Nucleus accumbens (tissue), 56 donors: ENCODE data around the gene ARMC2.
"Not testable (repeated sequence)": the region's sequence is repeated elsewhere in the genome, so short reads cannot be mapped to it uniquely, and the experiment has no call there.

ENCODE experiments used
- DNase-seq, 56 donors: peaks; one replicate each; lab custom pipeline; 2025; lab: John Stamatoyannopoulos, UW

The ARMC2 gene

DNA sequence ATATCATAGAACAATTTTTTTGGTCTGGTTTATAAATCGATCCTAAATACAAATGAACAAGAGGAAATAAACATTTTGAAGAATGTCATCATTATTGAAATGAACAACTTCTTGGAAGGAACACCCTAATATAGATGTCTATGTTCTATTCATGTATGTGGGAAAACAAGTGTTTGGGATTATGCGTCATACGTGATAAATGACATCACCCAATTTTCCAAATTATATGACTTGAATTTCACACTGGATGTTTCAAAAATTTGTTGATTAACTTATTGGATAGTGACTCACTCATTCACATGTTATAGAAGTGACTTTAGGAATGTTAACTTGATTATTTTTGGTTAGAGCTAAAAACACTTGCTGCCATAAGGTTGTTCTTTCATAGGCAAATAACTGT, 18.6 kb downstream of the ARMC2 start:
- no peak for DNase-seq

DNA sequence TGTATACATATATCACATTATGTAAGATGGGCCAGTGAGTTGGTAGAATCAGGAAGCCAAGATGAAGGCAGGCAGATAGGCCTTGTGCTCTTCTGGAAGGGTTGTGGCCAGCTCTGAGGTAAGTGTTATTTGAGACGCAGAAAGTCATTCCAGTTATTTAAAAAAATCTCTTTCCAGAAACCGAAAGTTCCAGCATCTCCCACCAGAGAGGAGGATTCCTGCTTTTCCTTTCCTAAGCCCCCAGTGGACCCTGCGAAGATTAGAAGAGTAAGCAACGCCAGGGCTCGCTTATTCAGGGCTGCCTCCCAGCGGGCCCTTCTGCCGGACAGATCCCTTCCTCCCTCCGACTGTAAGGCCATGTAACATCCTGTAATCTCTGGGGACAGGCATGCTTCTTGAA, 20.4 kb downstream of the ARMC2 start:
- DNase-seq, result no peak

DNA sequence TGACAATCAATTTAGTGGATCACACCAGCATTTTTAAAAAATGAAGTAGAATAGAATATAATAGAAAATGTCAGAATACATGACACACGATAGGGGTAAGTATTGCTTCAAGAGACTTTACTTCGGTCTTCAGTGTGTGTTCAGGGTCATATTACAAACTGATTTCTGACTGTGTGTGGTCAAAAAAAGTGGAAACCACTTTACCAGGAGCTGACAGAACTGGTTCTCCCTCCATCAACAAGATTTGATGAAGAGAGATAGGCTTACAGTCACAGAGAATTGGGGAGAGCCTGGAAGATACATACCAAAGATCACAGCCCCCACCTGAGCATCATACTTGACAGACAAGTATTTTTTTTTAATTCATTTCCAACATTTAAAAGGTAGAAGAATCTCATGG, 21.7 kb downstream of the ARMC2 start:
- DNase-seq, result no peak

DNA sequence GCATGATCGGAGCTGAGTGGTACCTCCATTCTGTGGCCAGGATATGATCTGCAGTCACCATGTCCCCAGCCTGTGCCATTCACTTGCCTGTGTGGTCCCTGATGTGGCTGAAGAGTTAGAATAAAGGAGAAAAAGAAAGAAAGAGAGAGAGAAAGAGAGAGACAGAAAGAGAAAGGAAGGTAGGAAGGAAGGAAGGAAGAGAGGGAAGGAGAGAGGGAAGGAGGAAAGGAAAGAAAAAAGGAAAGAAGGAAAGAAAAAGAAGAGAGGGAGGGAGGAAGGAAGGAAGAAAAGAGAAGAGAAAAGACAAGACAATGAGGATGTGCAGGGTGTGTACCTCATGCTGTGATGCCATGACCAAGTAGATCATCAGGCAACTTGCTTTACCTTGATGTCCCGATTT, 22.1 kb downstream of the ARMC2 start:
- DNase-seq, result no peak

DNA sequence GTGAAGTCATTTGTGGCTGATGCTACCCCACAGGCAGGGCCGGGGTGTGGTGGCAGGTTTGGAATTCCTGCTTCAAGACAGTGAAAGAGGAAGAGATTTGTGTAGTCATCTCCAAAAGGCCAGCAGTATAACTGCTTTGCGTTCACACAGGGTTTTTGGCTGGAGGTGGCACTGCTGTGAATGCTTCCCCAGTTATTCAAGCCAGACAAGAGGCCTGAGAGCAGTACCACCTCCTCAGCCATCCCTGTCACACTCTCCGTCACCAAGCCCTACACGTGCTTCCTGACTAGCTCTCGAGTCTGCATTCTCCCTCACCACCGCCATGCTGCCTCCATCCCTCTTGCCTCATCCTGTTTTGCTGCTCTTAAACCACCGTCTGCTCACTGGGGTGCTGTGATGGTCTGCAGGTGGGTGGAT, 23.9 kb downstream of the ARMC2 start:
- DNase-seq, result peak in 6 of 56 donors; percentile 7 to 21 (median 16)

DNA sequence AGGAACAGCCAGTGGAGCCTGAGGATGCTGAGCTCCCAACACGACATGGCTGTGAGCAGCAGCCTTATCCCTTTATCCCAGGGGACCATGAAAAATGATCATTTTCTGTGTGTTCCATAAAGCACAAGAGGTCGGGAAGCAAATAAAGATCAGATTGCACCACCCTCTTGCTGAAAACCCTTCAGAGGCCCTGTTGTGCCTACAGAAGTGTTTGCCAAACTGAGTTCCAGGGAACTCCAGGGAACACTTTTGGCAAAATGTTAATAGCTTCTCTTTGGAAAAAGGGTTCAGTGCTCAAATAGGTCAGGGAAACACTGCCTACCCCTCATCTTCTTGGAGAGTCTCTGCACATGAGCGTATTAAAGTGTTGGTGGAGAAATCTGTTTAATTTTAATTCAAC, 24.4 kb downstream of the ARMC2 start:
- DNase-seq, result peak in 3 of 56 donors; percentile 5 to 16 (median 11)

DNA sequence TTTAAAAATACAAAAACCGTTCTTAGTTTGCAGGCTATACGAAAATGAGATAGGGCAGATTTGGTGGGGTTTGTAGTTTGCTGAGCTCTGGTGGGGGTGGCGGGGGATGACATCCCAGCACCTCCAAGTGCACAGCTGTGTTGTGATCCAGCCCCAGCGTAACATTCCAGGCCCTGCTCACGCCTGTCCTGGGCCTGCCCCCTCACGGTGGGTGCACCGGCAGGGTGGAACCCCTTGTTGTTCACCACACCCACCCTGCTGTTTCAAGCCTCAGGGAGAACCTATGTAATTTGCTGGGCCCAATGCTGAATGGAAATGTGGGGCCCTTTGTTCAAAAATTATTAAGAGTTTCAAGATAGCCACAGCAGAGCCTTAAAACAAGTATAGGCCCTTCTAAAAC, 25.0 kb downstream of the ARMC2 start:
- no peak for DNase-seq

DNA sequence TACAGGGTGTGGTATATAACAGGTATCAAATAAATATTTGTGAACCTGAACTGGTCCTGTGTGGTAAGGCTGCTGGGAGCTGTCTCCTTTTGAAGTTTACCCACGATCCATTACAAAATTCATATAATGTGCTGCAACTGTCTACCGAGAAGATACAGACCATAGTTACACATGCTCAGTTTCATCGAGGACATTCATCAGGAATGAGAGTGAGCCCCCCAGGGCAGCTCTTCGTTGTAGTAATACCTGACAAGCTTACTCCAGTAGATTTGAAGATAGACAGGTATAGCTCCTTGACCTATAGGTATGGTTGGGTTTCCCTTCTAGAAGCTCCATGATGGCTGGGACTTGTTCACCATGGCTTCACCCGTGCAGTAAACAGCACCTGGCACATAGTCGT, 25.7 kb downstream of the ARMC2 start:
- DNase-seq, result no peak

DNA sequence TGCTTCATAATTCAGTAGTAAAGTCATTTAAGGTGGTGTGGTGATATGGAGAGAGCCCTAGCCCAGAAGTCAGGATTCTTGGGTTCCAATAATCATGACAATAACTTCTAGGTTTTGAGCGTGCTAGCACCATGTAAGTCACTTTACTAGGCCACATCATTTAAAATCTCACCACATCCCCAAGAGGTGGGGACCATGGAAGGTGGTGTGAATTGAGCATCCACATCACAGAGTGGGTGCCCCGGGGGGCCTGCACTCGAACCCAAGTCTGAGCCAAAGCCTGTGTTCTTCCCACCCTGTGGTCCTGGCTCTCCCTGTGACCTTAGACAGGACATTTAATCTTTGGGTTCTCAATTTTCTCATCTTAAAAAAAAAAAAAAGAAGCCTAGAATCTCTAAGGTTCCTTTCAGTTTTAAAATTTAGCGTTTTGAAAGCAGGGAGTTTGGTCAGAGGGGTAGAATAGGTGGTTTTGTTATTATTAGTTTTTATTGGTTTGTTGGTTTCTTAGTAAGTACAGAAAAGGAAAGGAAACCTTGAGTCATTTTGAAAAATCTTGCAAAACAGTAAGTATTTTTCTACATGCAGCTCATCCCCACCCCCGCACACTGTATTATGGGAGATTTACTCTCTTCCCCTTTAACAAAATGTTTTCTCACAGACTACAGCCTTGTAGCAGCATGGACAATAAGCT, 26.4 kb downstream of the ARMC2 start:
- DNase-seq, result no peak

DNA sequence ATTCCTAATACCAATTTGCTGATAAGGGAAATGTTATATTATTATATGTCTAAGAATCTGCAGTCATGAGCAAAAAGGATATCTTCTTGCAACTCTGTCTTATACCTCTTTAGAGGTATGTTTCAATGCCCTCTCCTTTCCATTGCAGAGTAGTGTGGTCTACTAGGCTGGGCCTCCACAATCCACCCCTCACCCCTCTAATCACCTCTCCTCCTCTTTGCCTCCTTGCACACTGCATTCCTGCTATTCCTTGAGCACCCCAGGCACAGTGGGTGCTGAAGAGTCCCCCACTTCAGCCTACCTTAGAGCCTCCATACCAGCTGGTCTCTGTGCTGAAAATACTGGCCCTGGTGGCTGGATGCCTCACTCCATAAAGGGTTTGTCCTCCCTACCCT, 26.9 kb downstream of the ARMC2 start:
- DNase-seq, result no peak

DNA sequence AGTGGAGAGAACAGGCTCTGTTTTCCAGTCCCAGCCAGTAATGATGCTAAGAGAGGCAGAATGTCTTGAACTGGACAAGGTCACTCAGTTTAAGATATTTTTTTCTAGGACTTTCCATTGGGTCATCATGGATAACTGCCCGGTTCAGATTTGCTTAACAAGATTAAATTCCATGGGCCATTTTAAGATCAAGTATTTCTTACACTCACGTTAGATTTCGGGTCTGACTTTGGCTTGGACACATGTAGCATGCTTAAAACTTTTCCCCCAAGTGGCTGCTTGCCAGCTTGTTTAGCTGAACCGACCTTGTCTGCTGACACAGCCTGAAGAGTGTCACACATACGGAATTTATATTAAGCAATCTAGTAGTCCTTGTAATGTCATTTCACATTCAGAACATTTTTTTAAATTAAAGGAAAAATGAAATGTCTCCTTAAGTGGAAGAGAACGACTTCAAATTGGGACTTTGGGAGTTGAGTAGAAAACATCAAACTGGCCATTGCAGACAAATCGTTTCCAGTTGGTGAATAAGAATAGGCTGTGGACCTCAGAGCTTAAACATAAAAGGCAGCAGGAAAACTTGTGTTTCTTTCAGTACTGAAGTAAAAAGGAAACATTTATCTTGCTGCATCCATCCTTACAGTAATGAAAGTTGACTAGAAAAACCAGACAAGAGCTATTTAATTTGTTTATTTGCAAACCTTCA, 29.0 kb downstream of the ARMC2 start:
- DNase-seq, result peak in 5 of 56 donors; percentile 1 to 30 (median 5)

DNA sequence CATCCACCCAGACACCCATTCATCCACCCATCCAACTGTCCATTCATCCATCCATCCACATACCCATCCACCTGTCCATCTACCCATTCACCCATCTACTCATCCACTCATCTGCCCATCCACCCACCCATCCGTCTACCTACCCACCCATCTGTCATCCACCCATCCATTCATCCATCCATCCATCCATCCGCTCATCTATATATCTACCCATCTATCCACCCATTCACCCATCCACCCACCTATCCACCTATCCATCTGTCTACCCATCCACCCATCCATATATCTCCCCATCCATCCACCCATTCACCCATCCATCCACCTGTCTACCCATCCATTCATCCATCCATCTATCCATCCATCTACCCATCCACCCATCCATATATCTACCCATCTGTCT, 30.7 kb downstream of the ARMC2 start:
- DNase-seq, result no peak

DNA sequence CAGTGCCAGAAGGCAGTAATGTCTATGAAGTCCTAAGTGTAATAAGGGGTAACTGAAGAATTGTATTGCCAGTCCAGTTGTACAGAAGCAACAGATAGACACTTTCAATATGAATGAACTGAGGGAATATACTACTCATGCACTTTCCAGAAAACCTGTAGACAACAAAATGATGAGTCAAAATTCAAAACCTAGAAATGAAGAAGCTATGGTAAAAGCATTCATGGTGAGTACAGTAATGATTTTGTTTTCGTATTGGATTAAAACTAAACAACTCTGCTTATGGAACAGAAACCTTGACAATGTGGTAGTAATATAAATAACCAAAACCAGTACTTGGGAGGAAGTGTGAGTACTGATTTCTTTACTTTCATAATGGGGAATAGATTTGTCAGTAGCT, 35.0 kb downstream of the ARMC2 start:
- DNase-seq, result no peak

DNA sequence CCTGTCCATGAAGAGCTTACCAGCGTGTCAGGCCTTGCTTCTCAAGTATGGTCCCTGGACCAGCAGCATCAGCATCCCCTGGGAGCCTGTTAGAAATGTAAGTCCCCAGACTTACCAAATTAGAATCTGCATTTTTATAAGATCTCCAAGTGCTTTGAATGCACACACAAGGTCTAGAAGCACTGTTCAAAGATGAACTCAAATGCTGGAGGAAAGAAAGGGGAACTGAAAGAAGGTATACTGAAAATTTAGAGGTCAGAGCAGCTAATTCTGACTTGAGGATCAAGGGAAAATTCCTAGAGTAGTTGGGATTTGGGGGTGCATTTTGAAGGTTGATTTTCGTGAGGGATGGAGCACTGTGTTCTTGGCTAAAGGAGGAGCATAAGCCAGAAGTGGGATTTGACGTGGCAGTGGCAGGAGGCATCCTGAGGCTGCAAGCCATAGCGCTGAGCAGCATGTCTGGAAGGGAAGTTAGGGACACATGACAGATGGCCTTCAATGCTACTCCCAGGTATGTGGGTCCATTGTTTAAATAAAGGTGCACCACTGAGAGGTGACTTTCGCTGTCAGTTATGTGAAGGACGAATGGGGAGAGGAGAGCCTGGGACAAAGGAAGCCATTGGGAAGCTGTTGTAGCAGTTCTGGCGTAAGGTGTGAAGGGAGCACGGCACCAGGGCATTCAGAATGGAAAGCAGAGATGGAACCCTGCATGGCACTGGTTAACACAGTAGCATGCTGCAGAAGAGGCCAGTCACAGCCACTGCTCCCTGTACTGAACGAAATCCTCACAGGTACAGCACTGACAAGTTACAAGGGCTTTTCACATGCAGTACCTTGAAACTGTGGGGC, 36.2 kb downstream of the ARMC2 start:
- DNase-seq, result no peak

DNA sequence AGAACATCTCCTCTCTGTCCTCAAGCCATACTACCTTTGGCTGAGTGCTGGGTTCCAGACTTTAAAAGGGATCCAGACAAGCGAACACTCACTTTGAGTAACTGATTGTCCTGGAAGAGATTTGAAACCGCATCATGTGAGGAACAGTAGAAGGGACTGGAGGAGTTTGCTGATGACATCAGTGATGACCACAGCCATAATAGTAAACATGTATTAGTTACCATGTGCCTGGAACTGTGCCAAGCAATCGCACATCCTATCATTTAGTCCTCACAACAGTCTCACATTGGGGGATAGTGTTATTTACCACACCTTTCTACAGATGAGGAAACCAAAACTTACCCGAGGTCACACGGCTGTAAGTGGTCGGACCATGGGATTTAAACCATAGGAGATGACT, 39.8 kb downstream of the ARMC2 start:
- DNase-seq, result no peak

DNA sequence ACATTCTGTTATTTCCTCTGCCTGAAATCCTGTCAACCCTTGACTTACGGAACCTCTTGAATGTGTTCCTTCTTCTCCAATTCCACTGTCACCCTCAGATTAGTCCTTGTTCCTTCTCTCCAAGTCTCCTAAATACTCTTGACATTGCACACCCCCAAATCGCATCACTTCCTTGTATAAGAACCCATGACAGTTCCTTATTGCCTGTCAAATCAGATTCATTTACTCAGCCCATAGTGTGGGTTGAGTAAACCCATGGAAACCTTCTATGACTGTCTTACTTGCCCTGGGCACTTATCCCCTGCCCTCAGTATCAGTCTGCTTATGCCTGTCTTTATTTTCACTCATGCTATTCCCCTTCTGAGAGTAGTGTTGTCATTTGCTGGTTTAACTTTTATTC, 40.5 kb downstream of the ARMC2 start:
- DNase-seq, result no peak

DNA sequence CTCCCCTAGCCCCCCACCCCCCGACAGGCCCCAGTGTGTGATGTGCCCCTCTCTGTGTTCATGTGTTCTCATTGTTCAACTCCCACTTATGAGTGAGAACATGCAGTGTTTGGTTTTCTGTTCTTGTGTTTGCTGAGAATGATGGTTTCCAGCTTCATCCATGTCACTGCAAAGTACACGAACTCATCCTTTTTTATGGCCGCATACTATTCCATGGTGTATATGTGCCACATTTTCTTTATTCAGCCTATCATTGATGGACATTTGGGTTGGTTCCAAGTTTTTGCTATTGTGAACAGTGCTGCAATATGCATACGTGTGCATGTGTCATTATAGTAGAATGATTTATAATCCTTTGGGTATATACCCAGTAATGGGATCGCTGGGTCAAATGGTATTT, 42.7 kb downstream of the ARMC2 start:
- DNase-seq, result not testable (repeated sequence)

DNA sequence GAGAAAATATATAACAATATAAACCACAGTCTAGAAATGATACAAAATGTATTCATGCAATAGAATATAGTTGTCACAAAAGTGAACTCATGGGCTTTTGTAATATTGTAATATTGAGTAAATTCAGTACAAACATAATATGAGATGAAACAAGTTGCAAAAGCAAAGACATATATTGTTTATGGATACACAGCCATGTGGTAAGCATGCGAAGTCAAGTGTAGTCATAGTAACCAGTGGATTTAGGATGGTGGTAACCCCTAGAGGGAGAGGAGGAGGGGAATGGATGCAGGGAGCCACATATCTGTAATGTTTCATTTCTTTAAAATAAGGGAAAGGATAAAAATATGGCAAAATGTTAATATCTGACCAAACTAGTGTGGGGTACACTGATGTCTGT, 47.3 kb downstream of the ARMC2 start:
- no peak for DNase-seq

DNA sequence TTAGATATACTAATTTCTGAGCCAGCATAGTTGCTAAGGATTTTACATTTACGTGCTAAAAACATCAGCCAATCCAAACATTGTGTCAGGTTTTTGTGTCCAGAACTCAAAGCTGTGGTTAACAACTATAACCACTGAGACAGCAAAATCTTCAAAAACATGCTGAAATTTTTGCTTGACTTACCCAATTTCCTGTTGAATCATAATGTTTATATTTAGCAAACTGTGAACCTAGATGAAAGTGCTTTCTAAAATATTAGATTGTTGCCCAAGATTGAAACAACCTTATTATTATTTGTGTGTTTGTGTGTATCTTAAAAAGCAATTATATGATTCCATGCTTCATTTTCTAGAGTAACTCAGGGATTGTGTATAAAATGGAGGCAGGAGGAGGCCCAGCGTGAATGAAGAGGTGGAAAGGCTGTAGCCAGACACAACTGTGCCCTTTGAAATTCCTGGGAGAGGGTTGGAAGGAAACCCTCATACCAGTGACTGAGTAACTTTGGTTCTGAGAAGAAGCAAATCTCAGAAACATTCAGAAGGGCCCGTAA, 48.0 kb downstream of the ARMC2 start:
- no peak for DNase-seq

DNA sequence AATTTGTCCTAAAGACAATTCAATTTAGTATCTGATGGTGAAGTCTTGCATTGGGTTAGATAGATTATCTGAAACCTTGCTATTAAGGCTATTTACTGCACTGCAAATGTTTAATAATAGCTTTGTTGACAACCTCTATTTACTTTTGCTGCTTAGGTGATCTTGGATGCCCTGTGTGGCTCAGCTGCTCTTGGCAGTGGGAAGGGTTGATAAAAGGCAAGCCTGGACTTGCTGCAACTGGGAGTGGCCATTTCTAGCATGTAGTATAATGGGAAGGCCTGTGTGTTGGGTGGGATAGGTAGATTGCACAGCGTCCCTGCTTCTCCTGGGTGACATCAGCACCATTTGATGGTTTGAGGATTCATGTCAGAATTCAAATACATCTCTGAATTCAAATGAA, 49.1 kb downstream of the ARMC2 start:
- DNase-seq, result no peak

DNA sequence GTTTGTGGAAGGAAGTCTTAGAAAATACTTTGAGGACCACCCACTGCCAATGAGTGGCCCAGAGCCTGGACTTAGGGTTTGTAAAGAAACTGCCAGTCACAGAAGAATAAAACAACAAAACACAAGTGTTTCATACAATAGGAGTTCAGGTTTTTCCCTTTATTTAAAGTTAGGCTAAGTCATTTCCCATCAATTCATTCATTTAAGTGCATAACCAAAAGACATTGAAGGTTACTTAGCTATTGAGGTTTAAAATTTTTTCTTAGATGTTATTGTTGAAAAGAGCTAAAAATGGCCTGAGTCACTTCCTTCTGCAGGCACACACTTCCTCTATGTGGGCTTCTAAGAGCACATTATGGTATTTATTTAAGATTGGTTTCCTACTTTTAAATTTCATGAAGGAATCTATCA, 54.2 kb downstream of the ARMC2 start:
- no peak for DNase-seq
